A172 (cell line): Measurements from ENCODE around the gene INO80D. TPM values are rescaled to one million over a fixed set of nuclear protein-coding genes. Genes with fewer than 3 reads are reported as not detected.
A peak's percentile ranks its signal among the peaks of the same experiment; 100 is the strongest.
"Not testable (repeated sequence)": the region's sequence is repeated elsewhere in the genome, so short reads cannot be mapped to it uniquely, and the experiment has no call there.

Experiments used
- DNase-seq: peaks from one replicate; pipeline ENCODE4 v3.0.0-alpha.2; 2015; ENCODE audit warnings: low spot score
- total RNA-seq: library from RNA; depleted of rRNA; stranded (reverse); fragments of >200 nt; shearing (Covaris generic); gene quantifications from 2 replicates; pipeline ENCODE4 v1.2.3, GENCODE V29; 2014

Gene INO80D
- total RNA-seq, 1 experiment from 2014 or later, result 6.2 TPM

GRCh38 chr2:205977699-205978098, 108.3 kb downstream of the INO80D start:
- DNase-seq, result not testable (repeated sequence)

GRCh38 chr2:205976934-205977659, 108.9 kb downstream of the INO80D start:
- not testable (repeated sequence) for DNase-seq

GRCh38 chr2:205976120-205976814, 109.7 kb downstream of the INO80D start:
- DNase-seq, result no peak

- no peak for DNase-seq
These were observed 110.7 kb downstream of the INO80D start for GRCh38 chr2:205975082-205975949.

- no peak for DNase-seq
These were observed 113.9 kb downstream of the INO80D start for GRCh38 chr2:205972113-205972512.

GRCh38 chr2:205970348-205970747, 115.6 kb downstream of the INO80D start:
- no peak for DNase-seq

- no peak for DNase-seq
These were observed 116.4 kb downstream of the INO80D start for GRCh38 chr2:205969584-205969983.

- no peak for DNase-seq
These were observed 118.4 kb downstream of the INO80D start for GRCh38 chr2:205967391-205968075.

- no peak for DNase-seq
These were observed 120.3 kb downstream of the INO80D start for GRCh38 chr2:205965707-205966106.

- no peak for DNase-seq
These were observed 121.7 kb downstream of the INO80D start for GRCh38 chr2:205964111-205964761.

GRCh38 chr2:205959521-205959920, 126.5 kb downstream of the INO80D start:
- DNase-seq, result no peak

- DNase-seq, result no peak
These were observed 128.4 kb downstream of the INO80D start for GRCh38 chr2:205957452-205958154.

- DNase-seq, result no peak
These were observed 131.3 kb downstream of the INO80D start for GRCh38 chr2:205954707-205955106.

GRCh38 chr2:205952282-205952681, 133.7 kb downstream of the INO80D start:
- no peak for DNase-seq

GRCh38 chr2:205948883-205949282, 137.1 kb downstream of the INO80D start:
- no peak for DNase-seq

GRCh38 chr2:205948496-205948837, 137.5 kb downstream of the INO80D start:
- no peak for DNase-seq

GRCh38 chr2:205947621-205948495, 138.1 kb downstream of the INO80D start:
- peak; percentile 52 for DNase-seq

- no peak for DNase-seq
These were observed 139.7 kb downstream of the INO80D start for GRCh38 chr2:205946226-205946625.
